GM13976 (cell line): ENCODE data around the gene MTSS2.

Experiments used
- DNase-seq: peaks from one replicate; pipeline ENCODE4 v3.0.0; 2012; ENCODE audit warnings: low spot score
- in situ Hi-C: fragments of 300-500 bp; cut with MboI; formaldehyde crosslinking; loops from one replicate; pipeline ENCODE4 v1.12.0; 2022; ENCODE audit warnings: low sequenced_read_pairs, mixed read lengths, inconsistent platforms; ENCODE audit not compliant: unreplicated experiment
- TF ChIP-seq, protein P1 (sequence below): IDR thresholded peaks from 2 replicates; pipeline ENCODE4 v1.5.1; 2012; ENCODE audit warnings: borderline replicate concordance, mild to moderate bottlenecking; ENCODE audit not compliant: insufficient read depth; ENCODE audit errors: extremely low read depth, missing control alignments, control extremely low read depth

The MTSS2 gene

DNA sequence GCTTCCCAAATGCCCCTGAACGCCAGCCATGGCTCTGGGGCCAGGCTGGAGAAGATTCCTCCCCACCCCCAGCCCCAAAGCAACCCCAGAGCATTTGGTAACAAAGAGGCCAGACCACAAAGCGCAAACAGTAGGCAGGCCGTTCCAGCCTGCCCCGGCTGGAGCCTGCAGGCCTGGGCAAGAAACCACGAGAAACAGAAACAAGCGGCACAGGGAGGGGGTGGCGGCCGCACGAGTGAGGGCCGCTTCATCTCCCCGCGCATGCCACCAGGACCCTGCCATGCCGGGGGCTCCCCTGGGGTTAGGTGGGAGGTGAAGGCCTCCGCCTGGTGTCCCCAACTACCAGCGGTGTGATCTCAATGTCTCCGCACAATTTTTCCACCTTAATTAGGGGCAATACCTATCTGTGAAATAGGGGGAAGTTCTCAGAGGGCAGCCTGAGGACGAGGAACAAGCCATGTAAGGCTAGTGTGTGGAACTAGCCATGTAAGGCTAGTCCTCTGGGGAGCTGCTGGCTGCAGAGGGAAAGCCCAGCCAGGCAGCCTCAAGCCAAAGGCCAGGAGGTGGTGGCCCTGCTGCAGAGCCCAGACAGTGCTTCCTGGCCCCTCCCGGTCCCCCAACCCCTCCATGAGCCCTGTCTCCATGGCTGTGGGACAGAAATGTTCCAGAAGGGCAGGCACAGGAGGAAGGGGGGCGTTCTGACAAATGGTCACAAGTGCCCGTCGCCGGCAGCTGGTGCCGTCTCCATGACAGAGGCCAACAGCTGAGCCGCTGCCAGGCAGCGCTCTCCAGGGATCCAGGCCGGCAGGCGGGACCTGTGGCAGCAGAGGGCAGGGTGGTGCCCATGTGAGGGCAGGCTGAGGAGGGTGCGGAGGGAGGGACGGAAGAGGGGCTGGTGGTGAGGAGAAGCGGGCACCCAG lies 14.5 kb upstream of the MTSS2 start:
- in situ Hi-C loops, result no loop called here
- no peak for DNase-seq
- TF ChIP-seq, protein P1, sequence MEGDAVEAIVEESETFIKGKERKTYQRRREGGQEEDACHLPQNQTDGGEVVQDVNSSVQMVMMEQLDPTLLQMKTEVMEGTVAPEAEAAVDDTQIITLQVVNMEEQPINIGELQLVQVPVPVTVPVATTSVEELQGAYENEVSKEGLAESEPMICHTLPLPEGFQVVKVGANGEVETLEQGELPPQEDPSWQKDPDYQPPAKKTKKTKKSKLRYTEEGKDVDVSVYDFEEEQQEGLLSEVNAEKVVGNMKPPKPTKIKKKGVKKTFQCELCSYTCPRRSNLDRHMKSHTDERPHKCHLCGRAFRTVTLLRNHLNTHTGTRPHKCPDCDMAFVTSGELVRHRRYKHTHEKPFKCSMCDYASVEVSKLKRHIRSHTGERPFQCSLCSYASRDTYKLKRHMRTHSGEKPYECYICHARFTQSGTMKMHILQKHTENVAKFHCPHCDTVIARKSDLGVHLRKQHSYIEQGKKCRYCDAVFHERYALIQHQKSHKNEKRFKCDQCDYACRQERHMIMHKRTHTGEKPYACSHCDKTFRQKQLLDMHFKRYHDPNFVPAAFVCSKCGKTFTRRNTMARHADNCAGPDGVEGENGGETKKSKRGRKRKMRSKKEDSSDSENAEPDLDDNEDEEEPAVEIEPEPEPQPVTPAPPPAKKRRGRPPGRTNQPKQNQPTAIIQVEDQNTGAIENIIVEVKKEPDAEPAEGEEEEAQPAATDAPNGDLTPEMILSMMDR, result no peak

DNA sequence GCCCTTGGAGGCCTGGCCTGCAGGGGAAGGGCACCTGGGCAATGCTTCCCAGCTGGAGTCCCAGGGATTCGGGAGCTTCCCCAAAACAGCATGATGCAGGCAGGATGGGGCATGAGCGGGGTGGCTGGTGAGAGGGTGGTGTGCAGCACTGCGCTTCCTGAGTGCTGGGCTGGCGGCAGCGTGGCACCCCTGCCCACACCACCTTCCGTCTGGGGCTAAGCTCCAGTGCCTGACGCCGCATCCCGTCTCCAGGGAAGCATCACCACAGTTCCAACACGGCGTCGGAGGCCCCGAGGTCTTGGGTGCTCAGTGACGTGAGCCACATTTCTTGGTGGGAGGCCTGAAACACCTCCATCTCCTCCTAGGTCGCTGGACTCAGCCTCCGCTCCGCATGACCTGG lies 13.8 kb upstream of the MTSS2 start:
- TF ChIP-seq, protein P1, result no peak
- DNase-seq, result no peak
- in situ Hi-C loops, result no loop called here

DNA sequence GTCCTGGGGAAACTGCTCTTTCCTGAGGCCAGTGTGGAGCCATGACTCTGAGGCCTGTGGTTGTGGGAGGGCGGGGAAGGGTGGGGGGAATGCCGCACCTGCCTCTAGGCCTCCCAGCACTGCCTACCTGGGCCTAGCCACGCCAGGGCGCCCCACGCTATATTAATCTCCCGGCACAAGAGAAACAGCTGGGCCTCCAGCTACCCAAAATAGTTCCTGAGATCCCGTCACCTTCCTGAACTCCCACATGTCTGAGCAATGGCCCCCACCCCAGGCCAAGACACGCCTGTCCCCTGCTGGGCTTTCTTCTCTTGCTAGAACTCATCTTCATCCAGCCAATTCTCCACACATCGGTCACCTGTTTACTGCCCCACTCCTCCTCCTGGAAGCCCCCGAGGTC lies 13.0 kb upstream of the MTSS2 start:
- DNase-seq, result no peak
- in situ Hi-C loops, result no loop called here
- TF ChIP-seq, protein P1, result no peak

DNA sequence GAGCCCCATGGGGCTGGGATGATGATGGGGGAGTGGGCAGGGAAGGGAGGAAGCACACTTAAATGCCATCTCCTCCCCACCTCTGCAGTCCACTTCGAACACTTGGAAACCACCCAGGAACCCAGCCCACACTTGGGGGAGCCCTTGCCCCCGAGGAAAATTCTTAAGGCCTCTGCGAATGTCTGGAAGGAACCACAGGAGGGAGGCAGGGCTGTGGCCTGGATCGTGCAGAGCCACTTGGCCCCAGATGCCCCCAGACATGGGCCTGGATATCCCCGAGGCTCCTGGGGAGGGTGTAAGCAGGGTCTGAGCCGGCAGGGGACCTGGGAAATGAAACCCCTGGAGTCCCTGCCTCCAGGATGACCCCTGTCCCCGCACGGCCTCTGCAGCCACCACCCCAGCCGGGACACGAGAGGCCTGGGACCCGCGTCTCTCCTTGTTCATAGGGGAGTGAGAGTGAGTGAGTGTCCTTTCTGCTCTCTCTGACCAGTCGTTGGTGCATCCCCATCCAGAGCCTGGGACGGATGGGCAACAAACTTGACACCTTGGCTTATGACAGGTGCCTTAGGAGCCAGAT lies 11.8 kb upstream of the MTSS2 start:
- no peak for DNase-seq
- in situ Hi-C loops, result no loop called here

DNA sequence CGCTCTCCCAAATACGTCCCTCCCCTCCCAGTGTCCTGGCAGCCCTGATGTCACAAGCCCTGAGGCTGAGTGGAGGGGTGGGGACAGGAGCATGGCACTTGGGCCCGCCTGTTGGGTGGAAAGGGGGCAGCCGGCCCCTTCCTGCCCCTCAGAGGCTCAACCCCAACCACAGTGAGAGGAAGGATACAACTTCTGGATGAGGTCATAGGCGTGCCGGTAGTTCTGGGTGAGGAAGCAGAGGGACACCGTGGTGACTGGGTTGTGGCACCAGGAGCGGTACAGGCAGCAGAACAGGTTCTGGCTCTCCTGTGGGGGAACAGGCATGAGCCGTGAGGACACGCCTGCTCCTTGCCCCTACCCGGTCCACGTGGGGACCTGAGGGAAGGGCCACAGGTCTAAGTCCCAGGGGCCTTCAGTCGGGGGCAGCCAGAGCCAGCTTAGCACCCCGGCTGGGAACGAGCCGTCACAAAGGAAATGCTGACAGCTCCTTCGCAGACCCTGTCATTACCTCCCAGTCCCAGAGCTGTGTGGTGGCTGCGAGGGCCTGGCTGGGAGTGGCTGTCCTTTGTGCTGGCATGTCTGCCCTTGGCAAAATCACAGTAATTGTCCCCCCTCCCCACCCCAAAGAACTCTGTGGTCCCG lies 11.2 kb upstream of the MTSS2 start:
- in situ Hi-C loops, result no loop called here
- TF ChIP-seq, protein P1, result no peak
- no peak for DNase-seq

More for the DNA sequence above, 11.8 kb upstream of the MTSS2 start:
- TF ChIP-seq, protein P1, result no peak

DNA sequence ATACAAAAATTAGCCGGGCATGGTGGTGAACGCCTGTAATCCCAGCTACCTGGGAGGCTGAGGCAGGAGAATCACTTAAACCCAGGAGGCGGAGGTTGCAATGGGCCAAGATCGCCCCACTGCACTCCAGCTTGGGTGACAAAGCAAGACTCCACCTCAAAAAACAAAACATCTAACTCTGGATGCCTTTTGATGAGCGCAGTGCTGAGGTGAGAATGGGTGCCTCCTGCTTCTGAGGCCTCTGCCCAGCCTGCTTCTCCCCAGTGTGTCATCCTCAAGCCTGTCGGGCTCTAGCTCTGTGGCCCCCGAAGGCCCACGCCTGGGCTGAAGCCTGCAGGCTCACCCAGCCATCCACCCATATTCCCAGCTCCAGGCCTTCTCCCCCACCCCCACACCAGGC lies 10.5 kb upstream of the MTSS2 start:
- no peak for DNase-seq
- in situ Hi-C loops, result no loop called here
- TF ChIP-seq, protein P1, result no peak
